CD4-positive, alpha-beta T cell (primary cell): ENCODE data around the gene FEM1A. TPM values are rescaled to one million over a fixed set of nuclear protein-coding genes. Genes with fewer than 3 reads are reported as not detected.
"Not testable (repeated sequence)": the region's sequence is repeated elsewhere in the genome, so short reads cannot be mapped to it uniquely, and the experiment has no call there.

Source experiments
- ATAC-seq: fragments of 200-7000 bp; cut with Tn5 transposase; one replicate; pipeline ENCODE4 v1.10.0; 2022; ENCODE audit warnings: mild to moderate bottlenecking; ENCODE audit not compliant: poor library complexity
- CTCF ChIA-PET: fragments of 350-600 bp; sonication (Branson Sonifier 250); formaldehyde crosslinking; loops from one replicate; lab custom pipeline; 2021; ENCODE audit warnings: antibody characterized with exemption, inconsistent platforms; lab: Charles Lee
- POLR2A ChIA-PET: fragments of 350-600 bp; sonication (Branson Sonifier 250); formaldehyde crosslinking; loops from one replicate; lab custom pipeline; 2021; ENCODE audit warnings: antibody characterized with exemption, inconsistent platforms; lab: Charles Lee
- DNase-seq, 14 experiments: peaks; one replicate each; pipeline ENCODE4 v3.0.0-alpha.2; 2013 to 2020; ENCODE audit warnings: mixed read lengths in 2 of 14
- H3K27ac ChIP-seq, 2 donors: one replicate each; pipeline versions ENCODE4 v1.5.1 to v1.7.0; 2013; ENCODE audit warnings: low read length in 2 of 2, low read depth in 1 of 2, mild to moderate bottlenecking in 1 of 2
- H3K27me3 ChIP-seq, 2 experiments: 1 replicate in 1 of 2; 2 replicates in 1 of 2; pipeline versions ENCODE4 v1.6.1 to v1.7.0; 2013; ENCODE audit warnings: low read length in 2 of 2, control low read depth in 1 of 2, mild to moderate bottlenecking in 1 of 2, moderate library complexity in 1 of 2; ENCODE audit not compliant: insufficient read depth in 2 of 2, control insufficient read depth in 1 of 2
- H3K36me3 ChIP-seq: one replicate; pipeline ENCODE4 v1.6.1; 2013; ENCODE audit warnings: low read length, control low read depth; ENCODE audit not compliant: insufficient read depth
- H3K4me1 ChIP-seq: one replicate; pipeline ENCODE4 v1.6.1; 2013; ENCODE audit warnings: low read length, control low read depth; ENCODE audit not compliant: insufficient read depth
- H3K4me3 ChIP-seq: one replicate; pipeline ENCODE4 v1.5.1; 2013; ENCODE audit warnings: mild to moderate bottlenecking, low read length, moderate library complexity
- H3K9me3 ChIP-seq, 2 experiments: 1 replicate in 1 of 2; 2 replicates in 1 of 2; pipeline versions ENCODE4 v1.6.1 to v1.7.0; 2013; ENCODE audit warnings: low read length in 2 of 2, mild to moderate bottlenecking in 2 of 2, control low read depth in 1 of 2, moderate library complexity in 1 of 2; ENCODE audit not compliant: control insufficient read depth in 1 of 2, insufficient read depth in 1 of 2
- H3K27ac Mint-ChIP-seq: one replicate; pipeline ENCODE4 v1.8.0; 2020; ENCODE audit warnings: mixed read lengths
- H3K27me3 Mint-ChIP-seq: one replicate; pipeline ENCODE4 v1.8.0; 2021; ENCODE audit warnings: mixed read lengths
- H3K36me3 Mint-ChIP-seq: one replicate; pipeline ENCODE4 v1.8.0; 2021; ENCODE audit warnings: low read depth, mixed read lengths
- H3K4me1 Mint-ChIP-seq: one replicate; pipeline ENCODE4 v1.8.0; 2021; ENCODE audit warnings: low read depth, mixed read lengths
- H3K4me3 Mint-ChIP-seq: one replicate; pipeline ENCODE4 v1.8.0; 2020; ENCODE audit warnings: mild to moderate bottlenecking, mixed read lengths
- H3K9me3 Mint-ChIP-seq: one replicate; pipeline ENCODE4 v1.8.0; 2020; ENCODE audit warnings: mixed read lengths
- CTCF ChIP-seq: fragments of 200-600 bp; IDR thresholded peaks from one replicate; pipeline ENCODE4 v1.8.0; 2022; ENCODE audit warnings: antibody characterized with exemption, mild to moderate bottlenecking
- intact Hi-C, 2 experiments: fragments of 100-400 bp; cut with DNase I in 1 of 2; cut with micrococcal nuclease in 1 of 2; formaldehyde crosslinking; loops; one replicate each; pipeline versions ENCODE4 v1.15.1 to v1.9.0; 2023 to 2025; cut with DNase I, micrococcal nuclease
- total RNA-seq, 174 experiments: library from RNA in 2 of 174; stranded (reverse) in 2 of 174; gene quantifications; one replicate each; pipeline ENCODE4 v1.2.3 and lab custom pipeline; 2021 to 2026

Gene FEM1A
- total RNA-seq, 2 experiments from 2014 or later: 11.8 to 12.1 TPM

GRCh38 chr19:4816950-4817278 is 25.4 kb downstream of the FEM1A start:
- Histone ChIP-seq H3K4me3 (no peak overlapping the region), H3K4me1 (peaks cover 11% of the 10 kb centered on the region), H3K36me3 (peaks cover 26% of the 10 kb centered on the region), H3K27me3 (no peaks in the 10 kb centered on the region), H3K27ac (no peak overlapping the region), H3K9me3 (no peaks in the 10 kb centered on the region)
- ChIA-PET CTCF (no interaction called here), POLR2A (no interaction called here)
- intact Hi-C loops: no loop called here
- no peak for TF ChIP-seq CTCF
- H3K27me3 Mint-ChIP-seq: no peaks in the 10 kb centered on the region
- H3K27ac Mint-ChIP-seq: no peak overlapping the region
- H3K4me1 Mint-ChIP-seq: peaks cover 12% of the 10 kb centered on the region
- H3K9me3 Mint-ChIP-seq: no peaks in the 10 kb centered on the region
- H3K4me3 Mint-ChIP-seq: no peak overlapping the region
- ATAC-seq (no peak), DNase-seq (no peak)
- H3K36me3 Mint-ChIP-seq: peaks cover 14% of the 10 kb centered on the region

DNA sequence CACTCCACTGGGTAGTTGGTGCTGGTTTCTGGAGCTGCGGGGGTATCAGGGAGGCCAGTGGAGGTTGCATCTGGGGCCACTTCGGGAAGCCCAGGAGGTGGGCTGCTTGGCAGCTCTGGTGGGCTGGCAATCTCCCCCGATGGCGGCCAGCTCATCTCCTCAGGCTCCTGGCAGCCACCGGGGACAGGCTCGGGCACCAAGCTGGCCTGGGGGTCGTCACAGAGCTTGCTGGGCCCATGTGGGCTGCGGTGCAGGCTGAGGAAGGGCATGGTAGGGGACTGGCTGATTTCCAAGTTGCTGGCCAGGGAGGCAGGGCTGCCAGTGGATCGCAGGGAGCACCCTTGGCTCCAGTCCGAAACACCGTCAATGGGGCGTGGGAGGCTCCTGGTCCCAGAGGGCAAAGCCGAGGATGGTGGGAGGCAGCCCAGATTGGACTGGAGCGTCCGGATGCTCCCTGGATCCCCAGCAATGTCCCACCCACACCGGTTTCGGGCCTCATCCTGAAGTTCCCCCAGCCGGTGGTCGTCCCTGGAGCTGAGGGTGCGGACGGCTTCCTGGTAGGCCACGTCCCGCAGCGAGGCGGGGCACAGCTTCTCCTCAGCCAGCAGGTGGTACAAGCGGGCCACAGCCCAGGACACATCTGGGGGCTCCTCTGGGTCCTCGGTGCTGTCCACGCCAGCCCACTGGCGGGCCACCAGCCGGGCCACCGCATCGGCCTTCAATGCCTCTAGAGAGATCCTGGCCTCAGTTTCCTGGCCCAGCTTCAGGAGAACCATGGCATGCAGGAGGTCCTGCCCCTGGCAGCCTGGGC is 26.1 kb downstream of the FEM1A start:
- H3K36me3 ChIP-seq: peaks cover 26% of the 10 kb centered on the region
- no peaks in the 10 kb centered on the region for H3K9me3 Mint-ChIP-seq
- H3K4me1 ChIP-seq: peaks cover 10% of the 10 kb centered on the region
- H3K36me3 Mint-ChIP-seq: peaks cover 19% of the 10 kb centered on the region
- peaks cover 12% of the 10 kb centered on the region for H3K4me1 Mint-ChIP-seq
- no peak overlapping the region for H3K27ac ChIP-seq
- intact Hi-C loops: no loop called here
- CTCF ChIA-PET: interaction anchor here (0.7 kb wide), 1 partner anchor 34 kb away, joined by 3 read pairs; no protein-coding TSS in a partner anchor
- no peaks in the 10 kb centered on the region for H3K27me3 ChIP-seq
- POLR2A ChIA-PET: no interaction called here
- ATAC-seq (no peak), DNase-seq (no peak)
- no peak for TF ChIP-seq CTCF
- no peak overlapping the region for H3K4me3 ChIP-seq
- H3K9me3 ChIP-seq: no peaks in the 10 kb centered on the region
- H3K27me3 Mint-ChIP-seq: no peaks in the 10 kb centered on the region
- no peak overlapping the region for H3K4me3 Mint-ChIP-seq
- no peak overlapping the region for H3K27ac Mint-ChIP-seq

- POLR2A ChIA-PET: no interaction called here
Observed at GRCh38 chr19:4821265-4821664, 29.7 kb downstream of the FEM1A start.

GRCh38 chr19:4822354-4822753 is 30.8 kb downstream of the FEM1A start:
- H3K4me1 Mint-ChIP-seq, H3K27ac Mint-ChIP-seq, H3K4me3 ChIP-seq, H3K27ac ChIP-seq, POLR2A ChIA-PET, intact Hi-C loops, H3K4me1 ChIP-seq, H3K4me3 Mint-ChIP-seq, H3K9me3 ChIP-seq, H3K27me3 Mint-ChIP-seq, DNase-seq, H3K27me3 ChIP-seq, ATAC-seq, H3K9me3 Mint-ChIP-seq: not testable (repeated sequence)
- H3K36me3 ChIP-seq: peaks cover 19% of the 10 kb centered on the region
- CTCF ChIA-PET: interaction anchor here (3.3 kb wide), 1 partner anchor 13 kb away, joined by 12 read pairs; no protein-coding TSS in a partner anchor
- H3K36me3 Mint-ChIP-seq: peaks cover 18% of the 10 kb centered on the region

More at GRCh38 chr19:4821265-4821664, 29.7 kb downstream of the FEM1A start:
- no peaks in the 10 kb centered on the region for H3K27me3 ChIP-seq
- CTCF ChIA-PET: interaction anchor here (3.3 kb wide), 1 partner anchor 12 kb away, joined by 12 read pairs; no protein-coding TSS in a partner anchor
- H3K4me3 ChIP-seq: no peak overlapping the region
- no peaks in the 10 kb centered on the region for H3K9me3 ChIP-seq
- peaks cover under 1% of the 10 kb centered on the region for H3K4me1 ChIP-seq
- peaks cover 26% of the 10 kb centered on the region for H3K36me3 ChIP-seq
- no peak for DNase-seq
- Mint-ChIP-seq H3K4me3 (no peak overlapping the region), H3K9me3 (no peaks in the 10 kb centered on the region), H3K4me1 (no peaks in the 10 kb centered on the region), H3K27ac (no peak overlapping the region), H3K36me3 (peaks cover 22% of the 10 kb centered on the region), H3K27me3 (no peaks in the 10 kb centered on the region)
- no peak for ATAC-seq
- intact Hi-C loops: no loop called here
- no peak for TF ChIP-seq CTCF
- no peak overlapping the region for H3K27ac ChIP-seq
